Measurements from ENCODE around the gene CLRN3.

CLRN3 gene

DNA sequence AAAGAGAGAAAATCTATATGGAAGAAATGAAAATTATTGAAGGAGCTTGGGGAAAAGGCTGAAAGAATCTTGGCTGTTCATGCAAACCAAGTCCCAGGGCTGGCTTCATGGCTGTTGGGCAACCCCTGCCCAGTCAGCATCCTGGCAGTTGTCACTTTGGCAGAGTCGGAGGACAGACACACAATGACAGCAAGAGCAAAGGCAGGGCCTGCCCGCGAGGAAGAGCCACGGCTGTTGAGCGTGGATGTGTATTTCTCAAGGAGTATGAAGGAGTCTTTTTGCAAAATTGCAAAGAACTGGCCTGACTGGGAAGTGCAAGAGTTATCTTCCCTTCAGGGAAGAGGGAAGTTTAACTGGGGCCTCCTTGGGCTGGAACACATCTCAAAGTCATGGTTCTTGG is 25.8 kb upstream of the CLRN3 start:
- no peak for DNase-seq

DNA sequence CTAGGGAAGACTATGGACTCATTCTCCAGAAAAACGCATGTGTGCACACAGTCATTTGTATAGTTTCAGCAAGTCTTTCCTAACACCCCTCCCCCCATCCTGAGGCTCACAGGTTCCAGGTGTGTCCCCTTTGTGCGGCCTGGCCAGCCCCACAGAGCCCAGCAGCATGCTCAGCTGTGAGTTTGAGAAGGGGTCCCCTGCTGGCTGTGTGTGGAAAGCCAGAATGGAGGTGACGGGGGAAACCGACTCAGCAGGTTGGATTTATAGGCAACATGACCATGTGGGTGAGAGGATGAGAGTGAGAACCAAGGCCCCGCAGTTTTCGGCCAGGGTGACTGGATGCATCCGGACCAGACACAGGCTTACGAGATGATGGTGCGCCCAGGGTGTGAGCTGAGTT is 24.1 kb upstream of the CLRN3 start:
- DNase-seq = no peak

- DNase-seq = no peak
These were observed 22.6 kb upstream of the CLRN3 start for GRCh38 chr10:127915324-127915723.

- DNase-seq = no peak
These were observed 20.6 kb upstream of the CLRN3 start for GRCh38 chr10:127913368-127913759.

DNA sequence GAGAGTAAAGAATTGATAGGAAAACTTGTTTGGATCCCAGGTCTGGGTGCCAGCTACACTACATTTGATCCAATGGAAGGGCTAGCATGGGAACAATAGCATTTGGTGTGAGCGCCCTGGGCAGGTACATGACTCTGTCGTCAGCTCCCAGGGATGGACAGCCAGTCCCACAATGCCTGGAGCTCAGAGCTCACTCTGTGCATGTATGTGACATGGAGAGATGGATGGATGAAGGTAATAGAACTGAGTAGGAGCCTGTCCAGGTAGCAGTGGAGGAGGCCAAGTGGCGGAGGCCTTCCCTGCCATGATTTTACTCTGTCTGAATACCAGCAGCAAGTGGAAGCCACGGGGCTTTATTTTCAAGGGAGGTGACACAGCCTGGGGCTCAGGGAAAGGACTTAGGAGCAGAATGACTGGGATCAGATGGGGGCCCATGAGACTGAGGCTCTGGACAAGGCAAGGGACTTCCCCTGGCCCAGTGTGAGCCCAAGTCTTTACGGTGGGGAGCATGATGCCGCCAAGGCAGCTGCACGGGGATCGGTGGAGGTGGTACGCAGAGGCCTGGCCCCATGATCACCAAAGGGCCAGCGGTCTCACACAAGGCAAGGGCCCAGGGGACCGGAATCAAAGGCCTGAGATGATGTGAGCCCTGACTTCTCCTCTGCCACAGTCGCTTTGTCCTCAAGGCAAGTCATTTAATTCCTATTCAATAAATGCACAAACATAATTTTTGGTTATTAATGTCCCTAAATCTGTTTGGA is 20.0 kb upstream of the CLRN3 start:
- no peak for DNase-seq

GRCh38 chr10:127911867-127912257 is 19.1 kb upstream of the CLRN3 start:
- DNase-seq = no peak

DNA sequence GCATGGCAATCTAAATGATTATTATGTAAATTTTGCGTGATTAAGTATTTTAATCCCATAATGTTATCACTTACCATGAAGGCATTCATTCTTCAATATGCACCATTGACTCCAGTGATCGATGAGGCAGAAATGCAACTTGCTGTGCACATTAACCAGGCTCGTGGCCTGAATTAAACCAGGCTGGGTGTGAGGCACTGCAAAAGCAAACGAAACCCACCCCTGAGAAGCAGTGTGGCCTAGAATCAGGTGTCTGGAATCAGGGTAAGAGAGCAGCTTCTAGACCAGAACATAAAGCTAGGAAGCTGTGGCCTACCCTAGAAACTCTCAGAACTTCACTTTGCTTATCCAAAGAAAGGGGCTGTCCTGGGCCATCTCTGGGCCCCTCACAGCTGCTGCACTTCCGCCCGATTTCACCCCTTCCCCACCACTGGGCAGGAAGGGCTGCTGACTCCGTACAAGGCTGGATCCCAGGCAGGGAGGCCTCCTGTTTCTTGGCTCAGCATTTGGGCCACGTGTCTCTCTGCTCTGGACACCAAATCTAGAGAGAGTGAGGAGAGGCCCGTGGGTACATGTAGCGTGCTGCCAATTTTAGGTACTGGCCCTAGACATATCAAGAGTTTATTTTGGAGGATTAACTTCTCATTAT is 18.6 kb upstream of the CLRN3 start:
- DNase-seq = peak; percentile 32

- DNase-seq = no peak
These were observed 17.7 kb upstream of the CLRN3 start for GRCh38 chr10:127910464-127910770.

- no peak for DNase-seq
These were observed 17.1 kb upstream of the CLRN3 start for GRCh38 chr10:127909716-127910463.

DNA sequence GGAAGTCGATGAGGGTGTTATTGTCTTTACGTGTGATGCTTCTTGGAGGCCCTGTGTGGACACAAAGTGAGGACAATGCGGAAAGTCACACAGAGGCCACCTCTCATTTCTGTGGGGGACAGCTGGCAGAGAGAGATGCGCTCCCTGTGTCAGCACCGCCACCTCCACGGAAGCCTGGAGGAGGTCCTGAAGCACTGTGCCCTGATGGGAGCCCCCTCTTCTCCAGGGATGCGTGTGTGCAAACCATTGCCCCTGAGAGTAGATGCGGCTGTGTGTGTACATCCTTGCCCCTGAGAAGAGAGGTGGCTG is 16.2 kb upstream of the CLRN3 start:
- no peak for DNase-seq

- peak; percentile 40 for DNase-seq
These were observed 15.6 kb upstream of the CLRN3 start for GRCh38 chr10:127908106-127908958.

DNA sequence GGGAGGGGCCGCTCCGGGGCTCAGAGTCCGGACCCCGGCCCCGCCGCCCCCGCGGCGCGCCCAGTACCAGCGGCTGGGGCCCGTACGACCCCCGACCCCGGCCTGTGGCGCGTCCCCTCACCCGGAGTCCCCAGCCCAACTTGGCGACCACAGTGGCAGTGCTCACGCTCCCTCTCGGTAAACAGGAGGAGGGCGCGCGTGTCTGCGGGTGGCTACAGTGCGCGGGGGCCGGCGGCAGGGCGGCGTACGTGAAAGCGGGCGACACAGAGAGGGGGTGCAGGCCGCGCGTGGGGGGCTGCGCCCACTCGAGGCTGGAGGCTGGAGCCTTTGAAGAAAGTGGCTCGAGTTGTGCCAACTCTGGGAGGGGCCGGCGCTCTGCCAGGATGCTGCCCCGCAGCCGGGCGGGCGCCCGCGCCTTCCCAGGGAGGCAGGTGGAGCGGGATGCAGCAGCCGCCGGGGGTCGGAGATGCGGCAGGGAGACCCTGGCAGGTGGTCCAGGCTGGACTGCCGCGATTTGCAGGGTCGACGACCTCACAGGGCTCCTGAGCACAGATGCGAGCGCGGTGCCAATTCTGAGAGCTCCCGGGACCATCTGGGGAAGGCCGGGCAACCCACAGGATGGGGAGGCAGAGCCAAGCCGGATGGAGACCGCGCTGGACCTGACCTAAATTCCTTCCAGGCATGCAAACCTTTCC is 14.8 kb upstream of the CLRN3 start:
- peak; percentile 53 for DNase-seq

DNA sequence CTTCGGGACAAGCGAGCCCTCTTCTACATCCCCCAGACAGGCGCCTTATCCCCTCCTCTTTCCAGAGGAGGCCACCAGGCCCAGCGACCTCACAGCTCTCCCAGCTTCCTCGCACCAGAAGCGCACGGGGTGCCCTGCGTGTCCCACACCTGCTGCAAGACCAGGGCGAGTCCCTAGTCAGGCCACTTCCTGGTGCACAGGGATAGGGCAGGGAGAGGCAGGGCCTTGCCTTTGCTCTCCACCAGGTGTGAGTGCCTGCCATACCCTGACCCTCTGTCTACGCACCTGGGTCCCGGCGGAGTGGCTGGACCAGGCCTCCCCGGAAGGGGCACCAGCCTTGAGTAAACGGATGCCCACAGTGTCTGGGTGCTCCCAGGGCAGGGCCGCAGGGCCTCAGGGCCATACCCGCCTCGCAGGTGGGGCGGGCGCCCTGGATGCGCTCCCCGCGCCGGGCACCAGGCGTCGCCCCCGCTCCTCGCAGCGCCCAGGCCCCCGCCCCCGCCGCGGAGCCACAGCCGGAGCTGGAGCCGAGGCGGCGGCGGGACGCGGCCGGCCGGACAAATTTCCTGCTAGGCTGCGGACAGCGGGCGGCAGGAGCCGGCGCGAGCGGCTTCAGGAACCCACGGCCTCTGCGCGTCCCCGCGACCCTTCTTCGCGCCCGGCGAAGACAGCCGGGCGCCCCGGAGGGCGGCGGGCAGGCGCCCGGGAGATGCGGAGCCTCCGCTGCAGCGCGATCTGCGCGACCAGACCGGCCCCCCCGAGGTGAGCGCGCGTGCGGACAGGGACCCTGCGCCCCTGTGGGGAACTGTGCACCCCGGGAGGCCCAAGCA is 14.0 kb upstream of the CLRN3 start, which contains the start of gene PTPRE:
Gene PTPRE, plus strand, starts transcription at position 556 of the 830 bp plus-strand sequence. CDS start 133,779 bp downstream, outside the sequence.
- peak; percentile 83 for DNase-seq

- DNase-seq = peak; percentile 26
These were observed 13.1 kb upstream of the CLRN3 start for GRCh38 chr10:127905848-127906261.

DNA sequence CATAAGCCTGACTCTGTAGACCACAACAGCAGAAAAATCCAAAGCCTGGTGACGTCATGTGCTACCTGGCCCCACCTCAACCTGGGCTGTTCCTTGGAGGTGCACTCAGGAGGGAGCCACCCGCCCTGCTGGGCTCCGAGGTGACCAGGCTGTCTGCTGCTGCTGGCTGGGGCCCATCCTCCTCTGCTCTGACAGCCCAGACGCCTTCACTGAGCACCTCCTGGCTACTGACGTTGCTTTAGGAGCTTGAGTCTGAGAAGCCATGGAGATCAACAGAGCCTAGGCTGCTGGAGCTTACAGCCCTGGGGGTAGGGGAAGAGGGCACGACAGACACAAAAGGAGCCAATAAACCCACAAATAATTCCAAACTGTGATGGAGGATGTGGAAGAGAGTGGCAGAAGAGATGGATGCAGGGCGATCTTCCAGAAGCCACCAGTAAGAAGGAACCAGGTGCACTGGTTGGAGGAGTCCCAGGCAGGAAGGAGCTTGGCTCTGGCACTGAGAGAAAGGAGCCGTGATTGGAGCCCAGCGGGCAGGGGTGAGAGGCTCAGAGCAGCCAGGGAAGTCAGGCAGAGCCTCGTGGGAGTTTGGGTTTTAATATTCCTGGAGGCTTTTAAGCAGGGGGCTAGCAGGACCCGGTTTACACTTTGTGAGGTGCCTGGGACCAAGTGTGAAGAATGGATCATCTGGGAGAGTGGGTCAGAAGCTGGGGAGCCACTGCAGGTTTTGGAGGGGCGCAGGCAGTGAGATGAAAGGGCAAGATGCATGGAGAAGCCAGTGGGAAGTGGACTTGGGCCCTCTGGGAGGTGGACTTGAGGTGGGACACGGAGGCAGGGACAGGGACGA is 12.5 kb upstream of the CLRN3 start:
- DNase-seq = peak; percentile 20

DNA sequence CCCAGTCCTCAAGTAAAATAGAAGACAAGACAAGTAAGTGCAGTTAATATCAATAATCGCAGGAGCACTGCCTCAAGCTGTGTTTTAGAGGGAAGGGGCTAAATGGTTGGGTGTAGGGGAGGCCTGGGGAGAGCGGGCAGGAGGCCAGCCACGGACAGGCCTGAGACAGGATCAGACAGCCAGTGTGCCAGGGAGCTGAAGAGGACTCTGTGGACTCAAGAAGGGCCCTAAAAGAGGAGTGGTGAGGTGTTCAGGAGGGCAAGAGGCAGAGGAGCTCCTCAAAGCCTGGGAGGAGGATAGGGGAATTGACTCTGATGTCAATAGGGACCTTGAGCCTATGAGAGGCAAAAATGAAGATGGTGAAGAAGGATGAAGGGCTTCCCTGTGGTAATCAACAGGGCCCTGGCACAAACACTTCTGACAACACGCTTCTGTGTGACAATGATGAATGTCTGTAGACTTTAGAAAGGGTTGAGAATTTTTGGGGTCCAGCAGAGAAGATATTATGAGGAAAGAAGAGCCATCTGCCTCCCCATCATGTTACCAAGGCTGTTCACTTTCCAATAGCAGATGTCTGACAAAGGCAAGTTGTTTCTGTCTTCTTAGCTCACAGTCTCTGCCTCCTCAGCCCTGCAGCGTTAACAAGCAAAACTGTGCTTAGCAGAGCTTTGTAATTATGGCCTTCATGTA is 11.7 kb upstream of the CLRN3 start:
- DNase-seq = peak; percentile 20

DNA sequence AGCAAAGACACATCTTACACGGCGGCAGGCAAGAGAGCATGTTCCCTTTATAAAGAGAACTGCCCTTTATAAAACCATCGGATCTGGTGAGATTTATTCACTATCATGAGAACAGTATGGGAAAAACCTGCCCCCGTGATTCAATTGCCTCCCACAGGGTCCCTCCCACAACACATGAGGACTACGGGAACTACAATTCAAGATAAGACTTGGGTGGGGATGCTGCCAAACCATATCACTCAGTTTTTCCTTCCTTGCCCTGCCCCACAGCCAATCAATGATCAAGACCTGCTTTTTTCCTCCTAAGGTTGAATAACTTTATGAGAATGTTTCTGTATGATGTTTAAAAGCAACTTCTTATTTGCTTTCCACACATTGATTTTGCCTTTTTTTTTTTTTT is 11.0 kb upstream of the CLRN3 start:
- no peak for DNase-seq

DNA sequence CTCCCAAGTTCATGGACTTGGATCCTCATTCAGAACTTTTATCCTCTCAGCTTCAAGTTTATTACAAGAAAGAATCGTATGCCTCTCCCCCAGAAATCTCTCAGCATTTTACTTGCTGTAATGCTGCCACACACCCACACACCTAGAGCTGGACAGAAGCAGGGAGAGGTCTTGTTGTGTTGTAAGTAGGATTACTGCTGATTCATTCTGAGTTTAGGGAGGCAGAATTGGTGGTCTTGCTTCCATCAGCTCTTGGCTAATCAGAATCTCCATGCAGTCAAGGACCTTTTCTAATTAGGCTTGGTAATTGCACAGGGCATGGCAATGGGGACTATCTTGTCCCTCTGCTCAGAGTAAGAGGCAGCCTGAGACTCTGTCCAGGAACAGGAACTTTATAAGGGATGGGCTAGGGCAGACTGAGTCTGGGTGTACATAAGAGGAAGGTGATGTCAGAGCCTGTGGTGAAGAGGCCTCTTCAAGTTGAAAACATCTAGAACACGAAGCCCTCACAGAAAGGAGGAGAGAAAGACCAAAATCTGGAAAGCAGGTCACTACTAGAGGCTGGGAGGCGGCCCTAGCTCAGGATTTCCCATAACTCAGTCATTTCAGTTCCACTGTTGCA is 7.1 kb upstream of the CLRN3 start:
- peak; percentile 11 for DNase-seq

- no peak for DNase-seq
These were observed 4.4 kb upstream of the CLRN3 start for GRCh38 chr10:127897177-127897576.

- DNase-seq = no peak
These were observed 3.8 kb upstream of the CLRN3 start for GRCh38 chr10:127896590-127896989.
